Keratinocyte (primary cell): Measurements from ENCODE around the gene ITGAE. TPM values are rescaled to one million over a fixed set of nuclear protein-coding genes. Genes with fewer than 3 reads are reported as not detected.

Experiments used
- DNase-seq: peaks from one replicate; pipeline ENCODE4 v3.0.0-alpha.2; 2011; ENCODE audit warnings: low read depth, missing footprints, low spot score
- FAIRE-seq: peaks from 2 replicates; lab custom pipeline; 2011; peaks lifted over from hg19 to GRCh38; lab: Jason Lieb, UNC
- H2AFZ ChIP-seq: 2 replicates; pipeline ENCODE4 v1.6.0; 2012; ENCODE audit warnings: low read length, control low read depth, inconsistent platforms; ENCODE audit not compliant: control insufficient read depth
- H3K27ac ChIP-seq: 2 replicates; pipeline ENCODE4 v1.5.1; 2011; ENCODE audit warnings: low read length; ENCODE audit not compliant: control insufficient read depth, insufficient read depth
- H3K27me3 ChIP-seq: 3 replicates; pipeline ENCODE4 v1.6.0; 2011; ENCODE audit warnings: low read length; ENCODE audit not compliant: control insufficient read depth, insufficient read depth; ENCODE audit errors: extremely low read depth
- H3K36me3 ChIP-seq, 2 experiments: 2 replicates in 1 of 2; 3 replicates in 1 of 2; pipeline ENCODE4 v1.5.1; 2011; ENCODE audit warnings: low read length in 2 of 2, mild to moderate bottlenecking in 1 of 2; ENCODE audit not compliant: control insufficient read depth in 2 of 2, insufficient read depth in 2 of 2; ENCODE audit errors: extremely low read depth in 1 of 2
- H3K4me1 ChIP-seq: 3 replicates; pipeline ENCODE4 v1.5.1; 2011; ENCODE audit warnings: low read length; ENCODE audit not compliant: control insufficient read depth, insufficient read depth; ENCODE audit errors: extremely low read depth
- H3K4me2 ChIP-seq: 3 replicates; pipeline ENCODE4 v1.6.0; 2011; ENCODE audit warnings: low read depth, low read length; ENCODE audit not compliant: control insufficient read depth, insufficient read depth; ENCODE audit errors: extremely low read depth
- H3K4me3 ChIP-seq, 3 experiments: fragments of 200-600 bp in 1 of 3; sonication (generic) in 1 of 3; 2 replicates in 2 of 3; 3 replicates in 1 of 3; pipeline ENCODE4 v1.5.1; 2011 to 2016; ENCODE audit warnings: low read length in 3 of 3, mild to moderate bottlenecking in 3 of 3, control low read depth in 2 of 3, inconsistent platforms in 1 of 3, low read depth in 1 of 3, mixed read lengths in 1 of 3, mixed run types in 1 of 3, moderate library complexity in 1 of 3; ENCODE audit not compliant: control insufficient read depth in 2 of 3, insufficient read depth in 2 of 3; ENCODE audit errors: extremely low read depth in 1 of 3
- H3K79me2 ChIP-seq: 2 replicates; pipeline ENCODE4 v1.6.0; 2012; ENCODE audit warnings: low read length; ENCODE audit not compliant: control insufficient read depth, insufficient read depth
- H3K9ac ChIP-seq: 3 replicates; pipeline ENCODE4 v1.6.0; 2011; ENCODE audit warnings: low read length; ENCODE audit not compliant: control insufficient read depth, insufficient read depth; ENCODE audit errors: extremely low read depth
- H3K9me1 ChIP-seq: 3 replicates; pipeline ENCODE4 v1.6.0; 2011; ENCODE audit warnings: low read length; ENCODE audit not compliant: control insufficient read depth, insufficient read depth; ENCODE audit errors: extremely low read depth
- H3K9me3 ChIP-seq: 2 replicates; pipeline ENCODE4 v1.5.1; 2012; ENCODE audit warnings: low read depth, low read length; ENCODE audit not compliant: control insufficient read depth
- H4K20me1 ChIP-seq: 3 replicates; pipeline ENCODE4 v1.6.0; 2011; ENCODE audit warnings: low read length; ENCODE audit not compliant: control insufficient read depth, insufficient read depth; ENCODE audit errors: extremely low read depth
- EZH2 ChIP-seq: IDR thresholded peaks from one replicate; pipeline ENCODE4 v1.6.1; 2012; ENCODE audit warnings: inconsistent platforms, mild to moderate bottlenecking, low read length, moderate library complexity
- dilution Hi-C: fragments of 300-500 bp; cut with MboI; formaldehyde crosslinking; loops from one replicate; pipeline ENCODE4 v1.7.0; 2020; ENCODE audit warnings: low sequenced_read_pairs; ENCODE audit not compliant: extremely low pct_ligation_motif_present
- polyA plus RNA-seq, 5 experiments: library from polyadenylated mRNA; depleted of rRNA in 3 of 5; stranded (reverse) in 3 of 5; stranded (forward) in 1 of 5; unstranded in 1 of 5; fragments of >200 nt; gene quantifications; 1 replicate in 1 of 5; 2 replicates in 3 of 5; 3 replicates in 1 of 5; pipeline versions ENCODE4 v1.2.1 to v1.2.3, GENCODE V29; 2011 to 2012; ENCODE audit warnings: missing spikeins in 2 of 5, low read depth in 1 of 5, low replicate concordance in 1 of 5
- TF ChIP-seq, protein P1 (sequence below), 3 experiments: IDR thresholded peaks in 1 of 3; conservative IDR thresholded peaks in 1 of 3; optimal IDR thresholded peaks in 1 of 3; 2 replicates in 2 of 3; 3 replicates in 1 of 3; pipeline versions ENCODE3 to v1.5.1; 2011; ENCODE audit warnings: low read length in 3 of 3, mild to moderate bottlenecking in 3 of 3, moderate library complexity in 2 of 3, control low read depth in 1 of 3, inconsistent platforms in 1 of 3; ENCODE audit not compliant: insufficient read depth in 2 of 3; ENCODE audit errors: extremely low read depth in 1 of 3

The ITGAE gene
- polyA plus RNA-seq, 1 donor (not counting 4 experiments of a cell fraction or from before 2014, with no cell fraction given): 66.6 TPM

GRCh38 chr17:3777366-3778120 lies 23.4 kb downstream of the ITGAE start:
- H3K4me3 ChIP-seq: no peak overlapping the region
- H3K27me3 ChIP-seq: no peaks in the 10 kb centered on the region
- no peak overlapping the region for H2AFZ ChIP-seq
- TF ChIP-seq, protein P1, sequence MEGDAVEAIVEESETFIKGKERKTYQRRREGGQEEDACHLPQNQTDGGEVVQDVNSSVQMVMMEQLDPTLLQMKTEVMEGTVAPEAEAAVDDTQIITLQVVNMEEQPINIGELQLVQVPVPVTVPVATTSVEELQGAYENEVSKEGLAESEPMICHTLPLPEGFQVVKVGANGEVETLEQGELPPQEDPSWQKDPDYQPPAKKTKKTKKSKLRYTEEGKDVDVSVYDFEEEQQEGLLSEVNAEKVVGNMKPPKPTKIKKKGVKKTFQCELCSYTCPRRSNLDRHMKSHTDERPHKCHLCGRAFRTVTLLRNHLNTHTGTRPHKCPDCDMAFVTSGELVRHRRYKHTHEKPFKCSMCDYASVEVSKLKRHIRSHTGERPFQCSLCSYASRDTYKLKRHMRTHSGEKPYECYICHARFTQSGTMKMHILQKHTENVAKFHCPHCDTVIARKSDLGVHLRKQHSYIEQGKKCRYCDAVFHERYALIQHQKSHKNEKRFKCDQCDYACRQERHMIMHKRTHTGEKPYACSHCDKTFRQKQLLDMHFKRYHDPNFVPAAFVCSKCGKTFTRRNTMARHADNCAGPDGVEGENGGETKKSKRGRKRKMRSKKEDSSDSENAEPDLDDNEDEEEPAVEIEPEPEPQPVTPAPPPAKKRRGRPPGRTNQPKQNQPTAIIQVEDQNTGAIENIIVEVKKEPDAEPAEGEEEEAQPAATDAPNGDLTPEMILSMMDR (optimal IDR thresholded peaks at IDR 0.05 in 1 of 3, IDR thresholded peaks at IDR 0.05 in 1 of 3, conservative IDR thresholded peaks at IDR 0.05 in 1 of 3; ENCODE audit: extremely low read depth in 1 of 3, insufficient read depth in 2 of 3, low read length in 3 of 3): no peak
- no peak for TF ChIP-seq EZH2
- no peaks in the 10 kb centered on the region for H3K79me2 ChIP-seq
- H3K9me3 ChIP-seq: no peaks in the 10 kb centered on the region
- no peak for FAIRE-seq
- H3K9me1 ChIP-seq: no peaks in the 10 kb centered on the region
- dilution Hi-C loops: no loop called here
- no peak overlapping the region for H3K9ac ChIP-seq
- H4K20me1 ChIP-seq: no peaks in the 10 kb centered on the region
- no peak overlapping the region for H3K27ac ChIP-seq
- H3K4me1 ChIP-seq: no peaks in the 10 kb centered on the region
- no peak for DNase-seq
- no peaks in the 10 kb centered on the region for H3K36me3 ChIP-seq
- H3K4me2 ChIP-seq: no peak overlapping the region

- Histone ChIP-seq H3K9ac (no peak overlapping the region), H4K20me1 (no peaks in the 10 kb centered on the region), H3K27ac (no peak overlapping the region), H3K4me1 (no peaks in the 10 kb centered on the region), H3K27me3 (no peaks in the 10 kb centered on the region), H3K79me2 (no peaks in the 10 kb centered on the region), H3K9me1 (no peaks in the 10 kb centered on the region), H3K4me2 (no peak overlapping the region), H3K36me3 (no peaks in the 10 kb centered on the region), H3K9me3 (no peaks in the 10 kb centered on the region), H3K4me3 (no peak overlapping the region), H2AFZ (no peak overlapping the region)
- no peak for FAIRE-seq
- DNase-seq: no peak
- TF ChIP-seq, protein P1 (optimal IDR thresholded peaks at IDR 0.05 in 1 of 3, IDR thresholded peaks at IDR 0.05 in 1 of 3, conservative IDR thresholded peaks at IDR 0.05 in 1 of 3; ENCODE audit: extremely low read depth in 1 of 3, insufficient read depth in 2 of 3, low read length in 3 of 3): no peak
- TF ChIP-seq EZH2: no peak
- dilution Hi-C loops: no loop called here
Observed at GRCh38 chr17:3773966-3774365, 27.0 kb downstream of the ITGAE start.
